ENCODE results near the gene LIN37. TPM values are rescaled to one million over a fixed set of nuclear protein-coding genes. Genes with fewer than 3 reads are reported as not detected.

The LIN37 gene
- total and polyA plus RNA-seq, 9 of the 15 experiments (the other 6 are each of a cell fraction or from before 2014, with no cell fraction given), result 1.2 to 12.5 (median 8.6) TPM

DNA sequence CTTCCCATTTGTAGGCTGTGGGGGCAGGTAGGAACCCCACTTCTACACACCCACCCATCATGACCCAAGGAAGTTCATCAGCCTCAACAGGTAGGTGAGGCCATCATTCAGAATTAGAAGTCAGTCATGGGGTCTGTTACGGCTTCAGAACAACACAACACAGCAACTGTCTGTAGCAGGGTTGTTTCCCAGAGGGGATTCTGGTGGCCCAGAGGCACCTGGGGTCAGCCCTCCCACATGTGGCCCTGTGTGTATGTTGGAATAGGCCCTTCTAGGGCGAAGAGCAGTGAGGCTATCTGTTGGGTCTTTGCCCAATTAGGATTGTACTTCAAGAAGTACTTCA lies 9.5 kb upstream of the LIN37 start:
- TF ChIP-seq ZBTB7A (IDR thresholded peaks at IDR 0.05; ENCODE audit: borderline replicate concordance, control insufficient read depth, low read depth, low read length), result 0 out of 2 replicates have a peak, but pooled peaks have one; percentile 7
- TF ChIP-seq GABPA (tag; conservative IDR thresholded peaks at IDR 0.05; ENCODE audit: low read depth), result no peak
- no peak for TF ChIP-seq RBM25 (IDR thresholded peaks at IDR 0.05; ENCODE audit: low read depth, low read length, severe bottlenecking)
- TF ChIP-seq HNRNPK (IDR thresholded peaks at IDR 0.05; ENCODE audit: low read depth, low read length, poor library complexity, severe bottlenecking), result no peak
- TF ChIP-seq, protein P1, sequence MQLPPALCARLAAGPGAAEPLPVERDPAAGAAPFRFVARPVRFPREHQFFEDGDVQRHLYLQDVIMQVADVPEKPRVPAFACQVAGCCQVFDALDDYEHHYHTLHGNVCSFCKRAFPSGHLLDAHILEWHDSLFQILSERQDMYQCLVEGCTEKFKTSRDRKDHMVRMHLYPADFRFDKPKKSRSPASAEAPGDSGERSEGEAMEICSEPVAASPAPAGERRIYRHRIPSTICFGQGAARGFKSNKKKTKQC (CRISPR knock-in tag; IDR thresholded peaks at IDR 0.05), result no peak
- TF ChIP-seq, protein P2, sequence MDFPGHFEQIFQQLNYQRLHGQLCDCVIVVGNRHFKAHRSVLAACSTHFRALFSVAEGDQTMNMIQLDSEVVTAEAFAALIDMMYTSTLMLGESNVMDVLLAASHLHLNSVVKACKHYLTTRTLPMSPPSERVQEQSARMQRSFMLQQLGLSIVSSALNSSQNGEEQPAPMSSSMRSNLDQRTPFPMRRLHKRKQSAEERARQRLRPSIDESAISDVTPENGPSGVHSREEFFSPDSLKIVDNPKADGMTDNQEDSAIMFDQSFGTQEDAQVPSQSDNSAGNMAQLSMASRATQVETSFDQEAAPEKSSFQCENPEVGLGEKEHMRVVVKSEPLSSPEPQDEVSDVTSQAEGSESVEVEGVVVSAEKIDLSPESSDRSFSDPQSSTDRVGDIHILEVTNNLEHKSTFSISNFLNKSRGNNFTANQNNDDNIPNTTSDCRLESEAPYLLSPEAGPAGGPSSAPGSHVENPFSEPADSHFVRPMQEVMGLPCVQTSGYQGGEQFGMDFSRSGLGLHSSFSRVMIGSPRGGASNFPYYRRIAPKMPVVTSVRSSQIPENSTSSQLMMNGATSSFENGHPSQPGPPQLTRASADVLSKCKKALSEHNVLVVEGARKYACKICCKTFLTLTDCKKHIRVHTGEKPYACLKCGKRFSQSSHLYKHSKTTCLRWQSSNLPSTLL (IDR thresholded peaks at IDR 0.05), result no peak
- TF ChIP-seq, protein P3, sequence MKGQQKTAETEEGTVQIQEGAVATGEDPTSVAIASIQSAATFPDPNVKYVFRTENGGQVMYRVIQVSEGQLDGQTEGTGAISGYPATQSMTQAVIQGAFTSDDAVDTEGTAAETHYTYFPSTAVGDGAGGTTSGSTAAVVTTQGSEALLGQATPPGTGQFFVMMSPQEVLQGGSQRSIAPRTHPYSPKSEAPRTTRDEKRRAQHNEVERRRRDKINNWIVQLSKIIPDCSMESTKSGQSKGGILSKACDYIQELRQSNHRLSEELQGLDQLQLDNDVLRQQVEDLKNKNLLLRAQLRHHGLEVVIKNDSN (CRISPR knock-in tag; IDR thresholded peaks at IDR 0.05), result 0 out of 2 replicates have a peak, but pooled peaks have one; percentile 1
- Histone ChIP-seq H2AFZ (ENCODE audit: low read depth, low read length) (no peak overlapping the region), H3K4me3 (no peak overlapping the region), H3K9ac (ENCODE audit: insufficient read depth in 1 of 2, low read depth in 2 of 2, low read length in 2 of 2) (no peak overlapping the region), H3K4me2 (ENCODE audit: insufficient read depth, low read length) (no peak overlapping the region), H3K9me1 (ENCODE audit: control insufficient read depth, insufficient read depth, low read length) (no peaks in the 10 kb centered on the region), H4K20me1 (replicated peaks; ENCODE audit: control insufficient read depth, insufficient read depth, low read length) (no peaks in the 10 kb centered on the region), H3K36me3 (ENCODE audit: control insufficient read depth, insufficient read depth, low read length) (peaks cover 67% of the 10 kb centered on the region; the same call in 2 of the 3 replicates), H3K9me3 (replicated peaks; ENCODE audit: control insufficient read depth, insufficient read depth, low read depth, low read length) (no peaks in the 10 kb centered on the region), H3K27ac (ENCODE audit: extremely low read depth, low read depth, low read length) (no peak overlapping the region), H3K27me3 (ENCODE audit: control insufficient read depth in 2 of 2, insufficient read depth in 2 of 2, low read length in 2 of 2) (no peaks in the 10 kb centered on the region), H3K79me2 (ENCODE audit: control insufficient read depth, insufficient read depth, low read length) (no peaks in the 10 kb centered on the region; the same call in 2 of the 3 replicates), H3K4me1 (replicated peaks in 1 of 2; ENCODE audit: control insufficient read depth in 2 of 2, insufficient read depth in 2 of 2, low read length in 2 of 2) (peaks cover 16 to 44% of the 10 kb centered on the region in 2 experiments; a peak in 4 of 5 replicates)
- ATAC-seq (no peak), FAIRE-seq (no peak), DNase-seq (ENCODE audit: extremely low read depth in 1 of 4, low spot score in 3 of 4) (no peak)
- ChIA-PET POLR2A (interaction anchor here (2.3 to 2.7 kb wide), 2 partner anchors 11 to 14 kb away, joined by 18 to 19 read pairs; no protein-coding TSS in a partner anchor), CTCF (ENCODE audit: low intra/inter-chr PET ratio) (no interaction called here)
- 83% methylated on average over 2 of the region's 2 CpGs for WGBS (ENCODE audit: insufficient coverage, low coverage, missing lambda C conversion rate)
- no TSS peak for BruUV-seq (replicated peaks)
- in situ Hi-C loops (cut with MboI), result no loop called here
- intact Hi-C loops (cut with micrococcal nuclease), result no loop called here

All from K562 (cell line).